Measurements from ENCODE around the gene PSMA6.

The PSMA6 gene

DNA sequence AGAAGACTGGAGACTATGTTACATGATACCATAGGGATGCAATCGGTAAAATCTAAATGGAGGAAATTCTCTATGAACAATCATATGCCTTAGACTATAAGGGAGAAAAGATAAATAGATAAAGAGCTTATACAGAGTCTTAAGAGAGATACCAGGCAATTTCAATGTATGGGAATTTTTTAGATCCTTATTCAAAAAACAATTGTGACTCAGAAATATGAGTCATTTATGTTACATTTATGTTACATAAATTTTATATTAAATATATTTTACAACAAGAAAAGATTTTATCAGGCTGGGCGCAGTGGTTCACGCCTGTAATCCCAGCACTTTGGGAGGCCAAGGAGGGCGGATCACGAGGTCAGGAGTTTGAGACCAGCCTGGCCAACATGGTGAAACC, 36.5 kb upstream of the PSMA6 start (continued):
- TF ChIP-seq, protein P1, sequence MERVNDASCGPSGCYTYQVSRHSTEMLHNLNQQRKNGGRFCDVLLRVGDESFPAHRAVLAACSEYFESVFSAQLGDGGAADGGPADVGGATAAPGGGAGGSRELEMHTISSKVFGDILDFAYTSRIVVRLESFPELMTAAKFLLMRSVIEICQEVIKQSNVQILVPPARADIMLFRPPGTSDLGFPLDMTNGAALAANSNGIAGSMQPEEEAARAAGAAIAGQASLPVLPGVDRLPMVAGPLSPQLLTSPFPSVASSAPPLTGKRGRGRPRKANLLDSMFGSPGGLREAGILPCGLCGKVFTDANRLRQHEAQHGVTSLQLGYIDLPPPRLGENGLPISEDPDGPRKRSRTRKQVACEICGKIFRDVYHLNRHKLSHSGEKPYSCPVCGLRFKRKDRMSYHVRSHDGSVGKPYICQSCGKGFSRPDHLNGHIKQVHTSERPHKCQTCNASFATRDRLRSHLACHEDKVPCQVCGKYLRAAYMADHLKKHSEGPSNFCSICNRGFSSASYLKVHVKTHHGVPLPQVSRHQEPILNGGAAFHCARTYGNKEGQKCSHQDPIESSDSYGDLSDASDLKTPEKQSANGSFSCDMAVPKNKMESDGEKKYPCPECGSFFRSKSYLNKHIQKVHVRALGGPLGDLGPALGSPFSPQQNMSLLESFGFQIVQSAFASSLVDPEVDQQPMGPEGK (tag by site-specific recombination; IDR thresholded peaks at IDR 0.05): no peak
- no peak for TF ChIP-seq ZNF776 (tag by site-specific recombination; IDR thresholded peaks at IDR 0.05; ENCODE audit: borderline replicate concordance)
- TF ChIP-seq ZNF692 (tag by site-specific recombination; IDR thresholded peaks at IDR 0.05): no peak

- Histone ChIP-seq H3K4me3 (ENCODE audit: low read depth, low read length) (no peak overlapping the region), H3K9me3 (ENCODE audit: control insufficient read depth, insufficient read depth, low read depth, low read length) (no peaks in the 10 kb centered on the region), H3K36me3 (ENCODE audit: control insufficient read depth in 2 of 2, insufficient read depth in 1 of 2, low read length in 2 of 2) (peaks cover 0 to 8% of the 10 kb centered on the region in 2 experiments; a peak in 2 of 3 replicates), H3K27ac (ENCODE audit: extremely low read depth, low read depth, low read length) (no peak overlapping the region), H3K4me1 (ENCODE audit: control insufficient read depth, insufficient read depth, low read length) (no peaks in the 10 kb centered on the region)
- POLR2A ChIA-PET: no interaction called here
- TF ChIP-seq ZNF24 (tag by site-specific recombination; IDR thresholded peaks at IDR 0.05) (no peak), KLF8 (tag by site-specific recombination; IDR thresholded peaks at IDR 0.05) (no peak), ZNF114 (tag by site-specific recombination; IDR thresholded peaks at IDR 0.05) (no peak), ZNF18 (tag by site-specific recombination; IDR thresholded peaks at IDR 0.05) (no peak), BCL11A (tag by site-specific recombination; IDR thresholded peaks at IDR 0.05; ENCODE audit: low read depth) (no peak), ZNF544 (tag by site-specific recombination; IDR thresholded peaks at IDR 0.05) (no peak), WT1 (tag by site-specific recombination; IDR thresholded peaks at IDR 0.05) (no peak), ZNF830 (tag by site-specific recombination; IDR thresholded peaks at IDR 0.05; ENCODE audit: low read depth) (no peak), ZNF19 (tag by site-specific recombination; IDR thresholded peaks at IDR 0.05; ENCODE audit: low read depth) (no peak), SCRT1 (tag by site-specific recombination; IDR thresholded peaks at IDR 0.05; ENCODE audit: borderline replicate concordance) (no peak), ZNF302 (tag by site-specific recombination; IDR thresholded peaks at IDR 0.05; ENCODE audit: low read depth) (no peak), ZNF2 (tag by site-specific recombination; IDR thresholded peaks at IDR 0.05) (no peak)
- TF ChIP-seq, protein P2, sequence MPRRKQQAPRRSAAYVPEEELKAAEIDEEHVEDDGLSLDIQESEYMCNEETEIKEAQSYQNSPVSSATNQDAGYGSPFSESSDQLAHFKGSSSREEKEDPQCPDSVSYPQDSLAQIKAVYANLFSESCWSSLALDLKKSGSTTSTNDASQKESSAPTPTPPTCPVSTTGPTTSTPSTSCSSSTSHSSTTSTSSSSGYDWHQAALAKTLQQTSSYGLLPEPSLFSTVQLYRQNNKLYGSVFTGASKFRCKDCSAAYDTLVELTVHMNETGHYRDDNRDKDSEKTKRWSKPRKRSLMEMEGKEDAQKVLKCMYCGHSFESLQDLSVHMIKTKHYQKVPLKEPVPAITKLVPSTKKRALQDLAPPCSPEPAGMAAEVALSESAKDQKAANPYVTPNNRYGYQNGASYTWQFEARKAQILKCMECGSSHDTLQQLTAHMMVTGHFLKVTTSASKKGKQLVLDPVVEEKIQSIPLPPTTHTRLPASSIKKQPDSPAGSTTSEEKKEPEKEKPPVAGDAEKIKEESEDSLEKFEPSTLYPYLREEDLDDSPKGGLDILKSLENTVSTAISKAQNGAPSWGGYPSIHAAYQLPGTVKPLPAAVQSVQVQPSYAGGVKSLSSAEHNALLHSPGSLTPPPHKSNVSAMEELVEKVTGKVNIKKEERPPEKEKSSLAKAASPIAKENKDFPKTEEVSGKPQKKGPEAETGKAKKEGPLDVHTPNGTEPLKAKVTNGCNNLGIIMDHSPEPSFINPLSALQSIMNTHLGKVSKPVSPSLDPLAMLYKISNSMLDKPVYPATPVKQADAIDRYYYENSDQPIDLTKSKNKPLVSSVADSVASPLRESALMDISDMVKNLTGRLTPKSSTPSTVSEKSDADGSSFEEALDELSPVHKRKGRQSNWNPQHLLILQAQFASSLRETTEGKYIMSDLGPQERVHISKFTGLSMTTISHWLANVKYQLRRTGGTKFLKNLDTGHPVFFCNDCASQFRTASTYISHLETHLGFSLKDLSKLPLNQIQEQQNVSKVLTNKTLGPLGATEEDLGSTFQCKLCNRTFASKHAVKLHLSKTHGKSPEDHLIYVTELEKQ (tag by site-specific recombination; IDR thresholded peaks at IDR 0.05; ENCODE audit: borderline replicate concordance): no peak
- CTCF ChIA-PET: interaction anchor here (0.5 kb wide), 1 partner anchor 197 kb away, joined by 3 read pairs; no protein-coding TSS in a partner anchor
Observed at GRCh38 chr14:35257809-35258208, 34.4 kb upstream of the PSMA6 start.
